Measurements from ENCODE around the gene DHCR24. TPM values are rescaled to one million over a fixed set of nuclear protein-coding genes. Genes with fewer than 3 reads are reported as not detected.

DHCR24 gene
- total RNA-seq, 1 donor from 2014 or later, result 9.9 TPM

DNA sequence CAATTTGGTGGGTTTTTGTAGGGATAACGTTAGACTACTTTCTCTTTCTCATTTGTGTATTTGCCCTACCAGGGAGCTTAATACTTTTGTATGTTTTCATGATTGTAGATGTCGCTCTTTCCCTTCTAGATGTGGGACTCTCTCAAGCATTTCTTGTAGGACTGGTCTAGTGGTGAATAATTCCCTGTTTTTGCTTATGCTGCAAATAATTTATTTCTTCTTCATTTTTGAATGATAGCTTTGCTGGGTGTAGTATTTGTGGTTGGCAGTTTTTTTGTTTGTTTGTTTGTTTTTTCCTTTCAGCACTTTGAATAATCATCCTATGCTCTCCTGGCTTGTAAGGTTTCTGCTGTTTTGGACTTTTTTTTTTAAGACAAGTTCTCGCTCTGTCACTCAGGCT, 63.3 kb downstream of the DHCR24 start:
- Histone ChIP-seq H3K9ac (ENCODE audit: low read depth in 1 of 3, low read length in 3 of 3) (no peak overlapping the region), H3K36me3 (ENCODE audit: control insufficient read depth in 3 of 3, insufficient read depth in 3 of 3, low read length in 3 of 3) (no peaks in the 10 kb centered on the region), H3K9me3 (ENCODE audit: control insufficient read depth in 3 of 3, low read length in 3 of 3) (peaks cover 0 to 3% (median 3%) of the 10 kb centered on the region in 3 donors), H3K27me3 (ENCODE audit: control insufficient read depth in 3 of 3, insufficient read depth in 3 of 3, low read length in 3 of 3) (no peaks in the 10 kb centered on the region), H3K27ac (ENCODE audit: low read depth, low read length) (no peak overlapping the region), H3K4me1 (ENCODE audit: control insufficient read depth in 3 of 3, insufficient read depth in 3 of 3, low read length in 3 of 3) (no peaks in the 10 kb centered on the region), H3K4me3 (ENCODE audit: low read length in 3 of 3) (no peak overlapping the region)

DNA sequence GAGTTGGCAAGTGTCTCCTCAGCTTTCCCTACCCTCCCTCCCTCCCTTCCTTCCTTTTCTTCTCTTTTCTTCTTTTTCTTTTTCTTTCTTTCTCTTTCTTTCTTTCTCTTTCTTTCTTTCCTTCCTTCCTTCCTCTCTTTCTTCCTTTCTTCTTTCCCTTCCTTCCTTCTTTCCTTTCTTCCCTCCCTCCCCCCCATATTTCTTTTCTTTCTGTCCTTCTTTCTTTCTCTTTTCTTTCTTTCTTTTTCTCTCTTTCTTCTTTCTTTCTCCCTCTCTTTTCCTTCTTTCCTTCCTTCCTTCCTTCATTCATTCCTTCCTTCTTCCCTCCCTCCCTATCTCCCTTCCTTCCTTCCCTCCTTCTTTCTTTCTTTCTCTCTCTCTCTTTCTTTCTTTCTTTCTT, 67.3 kb downstream of the DHCR24 start:
- H3K27ac ChIP-seq (ENCODE audit: low read depth, low read length), result no peak overlapping the region
- no peaks in the 10 kb centered on the region for H3K9me3 ChIP-seq (ENCODE audit: control insufficient read depth in 3 of 3, low read length in 3 of 3)
- H3K9ac ChIP-seq (ENCODE audit: low read depth in 1 of 3, low read length in 3 of 3), result no peak overlapping the region
- H3K36me3 ChIP-seq (ENCODE audit: control insufficient read depth in 3 of 3, insufficient read depth in 3 of 3, low read length in 3 of 3), result no peaks in the 10 kb centered on the region
- H3K4me1 ChIP-seq (ENCODE audit: control insufficient read depth in 3 of 3, insufficient read depth in 3 of 3, low read length in 3 of 3), result no peaks in the 10 kb centered on the region
- no peak overlapping the region for H3K4me3 ChIP-seq (ENCODE audit: low read length in 3 of 3)
- no peaks in the 10 kb centered on the region for H3K27me3 ChIP-seq (ENCODE audit: control insufficient read depth in 3 of 3, insufficient read depth in 3 of 3, low read length in 3 of 3)

GRCh38 chr1:54819195-54819536, 67.8 kb downstream of the DHCR24 start:
- Histone ChIP-seq H3K9me3 (ENCODE audit: control insufficient read depth in 3 of 3, low read length in 3 of 3) (no peaks in the 10 kb centered on the region), H3K36me3 (ENCODE audit: control insufficient read depth in 3 of 3, insufficient read depth in 3 of 3, low read length in 3 of 3) (no peaks in the 10 kb centered on the region), H3K4me1 (ENCODE audit: control insufficient read depth in 3 of 3, insufficient read depth in 3 of 3, low read length in 3 of 3) (no peaks in the 10 kb centered on the region), H3K27me3 (ENCODE audit: control insufficient read depth in 3 of 3, insufficient read depth in 3 of 3, low read length in 3 of 3) (no peaks in the 10 kb centered on the region), H3K9ac (ENCODE audit: low read depth in 1 of 3, low read length in 3 of 3) (no peak overlapping the region), H3K27ac (ENCODE audit: low read depth, low read length) (no peak overlapping the region), H3K4me3 (ENCODE audit: low read length in 3 of 3) (no peak overlapping the region)

DNA sequence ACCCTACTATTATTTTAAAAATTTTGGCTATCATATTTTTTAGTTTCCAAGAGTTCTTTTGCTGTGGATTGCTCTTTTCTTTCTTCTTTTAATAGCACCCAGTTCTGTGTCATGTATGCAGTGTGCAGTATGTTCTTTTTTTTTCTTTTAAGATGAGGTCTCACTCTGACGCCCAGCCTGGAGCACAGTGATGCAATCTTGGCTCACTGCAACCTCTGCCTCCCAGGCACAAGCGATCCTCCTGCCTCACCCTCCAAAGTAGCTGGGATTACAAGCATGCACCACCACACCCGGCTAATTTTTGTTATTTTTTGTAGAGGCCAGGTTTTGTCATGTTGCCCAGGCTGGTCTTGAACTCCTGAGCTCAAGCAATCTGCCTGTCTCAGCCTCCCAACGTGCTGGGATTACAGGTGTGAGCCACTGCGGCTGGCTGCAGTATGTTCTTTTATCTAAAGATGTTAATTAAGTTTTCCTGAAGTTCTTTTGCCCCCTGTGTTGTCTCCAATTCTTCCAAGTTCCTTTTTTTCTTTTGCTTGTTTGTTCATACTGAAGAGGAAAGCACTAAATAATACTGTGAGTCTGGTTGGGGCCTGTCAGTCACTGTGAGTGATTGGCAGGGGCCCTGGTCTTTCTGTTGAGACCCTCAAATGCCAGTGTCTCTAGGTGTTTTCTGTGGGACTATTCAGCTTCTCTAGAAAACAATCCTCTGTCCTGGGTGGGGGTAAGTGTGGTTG, 68.4 kb downstream of the DHCR24 start:
- Histone ChIP-seq H3K9me3 (ENCODE audit: control insufficient read depth in 3 of 3, low read length in 3 of 3) (no peaks in the 10 kb centered on the region), H3K27me3 (ENCODE audit: control insufficient read depth in 3 of 3, insufficient read depth in 3 of 3, low read length in 3 of 3) (no peaks in the 10 kb centered on the region), H3K9ac (ENCODE audit: low read depth in 1 of 3, low read length in 3 of 3) (no peak overlapping the region), H3K36me3 (ENCODE audit: control insufficient read depth in 3 of 3, insufficient read depth in 3 of 3, low read length in 3 of 3) (no peaks in the 10 kb centered on the region), H3K4me3 (ENCODE audit: low read length in 3 of 3) (no peak overlapping the region), H3K4me1 (ENCODE audit: control insufficient read depth in 3 of 3, insufficient read depth in 3 of 3, low read length in 3 of 3) (no peaks in the 10 kb centered on the region), H3K27ac (ENCODE audit: low read depth, low read length) (no peak overlapping the region)

GRCh38 chr1:54816951-54817350, 70.0 kb downstream of the DHCR24 start:
- Histone ChIP-seq H3K36me3 (ENCODE audit: control insufficient read depth in 3 of 3, insufficient read depth in 3 of 3, low read length in 3 of 3) (no peaks in the 10 kb centered on the region), H3K4me3 (ENCODE audit: low read length in 3 of 3) (no peak overlapping the region), H3K27ac (ENCODE audit: low read depth, low read length) (no peak overlapping the region), H3K4me1 (ENCODE audit: control insufficient read depth in 3 of 3, insufficient read depth in 3 of 3, low read length in 3 of 3) (no peaks in the 10 kb centered on the region), H3K9me3 (ENCODE audit: control insufficient read depth in 3 of 3, low read length in 3 of 3) (no peaks in the 10 kb centered on the region), H3K9ac (ENCODE audit: low read depth in 1 of 3, low read length in 3 of 3) (no peak overlapping the region), H3K27me3 (ENCODE audit: control insufficient read depth in 3 of 3, insufficient read depth in 3 of 3, low read length in 3 of 3) (no peaks in the 10 kb centered on the region)

GRCh38 chr1:54816130-54816529, 70.9 kb downstream of the DHCR24 start:
- Histone ChIP-seq H3K9me3 (ENCODE audit: control insufficient read depth in 3 of 3, low read length in 3 of 3) (no peaks in the 10 kb centered on the region), H3K27ac (ENCODE audit: low read depth, low read length) (no peak overlapping the region), H3K36me3 (ENCODE audit: control insufficient read depth in 3 of 3, insufficient read depth in 3 of 3, low read length in 3 of 3) (no peaks in the 10 kb centered on the region), H3K4me1 (ENCODE audit: control insufficient read depth in 3 of 3, insufficient read depth in 3 of 3, low read length in 3 of 3) (no peaks in the 10 kb centered on the region), H3K9ac (ENCODE audit: low read depth in 1 of 3, low read length in 3 of 3) (no peak overlapping the region), H3K4me3 (ENCODE audit: low read length in 3 of 3) (no peak overlapping the region), H3K27me3 (ENCODE audit: control insufficient read depth in 3 of 3, insufficient read depth in 3 of 3, low read length in 3 of 3) (no peaks in the 10 kb centered on the region)

DNA sequence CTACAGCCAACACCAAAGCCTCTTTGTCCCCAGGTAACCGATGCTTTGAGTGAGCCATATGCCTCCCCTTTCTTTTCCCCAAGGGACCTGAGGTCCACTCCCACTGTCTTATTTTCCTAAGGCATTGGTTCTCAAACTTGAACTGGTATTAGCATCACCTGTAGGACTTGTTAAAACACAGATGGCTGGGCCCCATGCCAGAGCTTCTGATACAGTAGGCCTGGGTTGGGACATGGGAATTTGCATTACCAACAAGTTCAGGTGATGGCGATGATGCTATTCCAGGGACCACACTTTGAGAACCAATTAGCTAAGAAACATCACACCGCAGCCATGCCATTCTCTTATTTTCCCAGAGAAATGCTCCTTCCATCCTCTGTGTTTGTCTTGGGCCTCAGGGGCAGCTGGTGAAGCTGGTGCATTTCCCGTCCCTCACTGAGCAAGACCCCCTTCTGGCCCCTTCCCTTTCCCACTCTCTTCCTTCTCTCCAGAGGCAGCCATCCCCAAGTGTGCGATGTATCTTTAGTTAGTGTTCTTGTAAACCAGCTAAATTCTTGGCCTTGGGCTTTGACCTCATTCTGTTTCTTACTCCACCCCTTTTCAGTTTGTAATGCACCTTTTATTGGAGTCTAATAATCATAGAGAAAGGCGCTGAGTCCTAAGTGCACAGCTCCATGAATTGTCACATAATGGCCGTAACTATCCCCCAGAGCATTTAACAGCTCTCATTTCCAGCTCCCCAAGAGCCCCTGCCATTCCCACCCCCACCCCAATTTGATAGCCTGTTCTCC, 71.7 kb downstream of the DHCR24 start:
- Histone ChIP-seq H3K4me3 (ENCODE audit: low read length in 3 of 3) (no peak overlapping the region), H3K9ac (ENCODE audit: low read depth in 1 of 3, low read length in 3 of 3) (no peak overlapping the region), H3K27ac (ENCODE audit: low read depth, low read length) (no peak overlapping the region), H3K27me3 (ENCODE audit: control insufficient read depth in 3 of 3, insufficient read depth in 3 of 3, low read length in 3 of 3) (peaks cover 0 to 4% (median 0%) of the 10 kb centered on the region in 3 donors), H3K9me3 (ENCODE audit: control insufficient read depth in 3 of 3, low read length in 3 of 3) (no peaks in the 10 kb centered on the region), H3K4me1 (ENCODE audit: control insufficient read depth in 3 of 3, insufficient read depth in 3 of 3, low read length in 3 of 3) (peaks cover 0 to 3% (median 0%) of the 10 kb centered on the region in 3 donors), H3K36me3 (ENCODE audit: control insufficient read depth in 3 of 3, insufficient read depth in 3 of 3, low read length in 3 of 3) (no peaks in the 10 kb centered on the region)

DNA sequence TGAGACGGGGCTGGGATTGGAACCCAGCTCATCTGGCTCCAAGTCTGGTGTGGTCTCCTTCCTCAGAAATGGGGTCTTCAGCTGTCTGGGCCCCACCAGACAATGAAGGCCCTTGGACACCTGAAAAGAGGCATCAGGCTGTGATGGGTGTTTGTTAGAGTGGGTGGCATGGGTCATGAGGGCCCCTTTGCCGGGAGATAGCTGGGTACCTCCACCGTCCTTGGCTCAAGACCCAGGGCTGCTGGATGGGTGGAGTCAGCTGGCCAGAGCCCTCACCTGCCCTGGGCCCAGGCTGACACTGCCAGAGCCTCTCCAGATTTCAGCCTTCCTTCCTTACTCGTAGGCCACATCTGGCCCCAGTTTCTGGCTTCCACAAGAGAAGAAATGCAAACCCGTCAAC, 72.4 kb downstream of the DHCR24 start:
- H3K9me3 ChIP-seq (ENCODE audit: control insufficient read depth in 3 of 3, low read length in 3 of 3), result no peaks in the 10 kb centered on the region
- H3K4me3 ChIP-seq (ENCODE audit: low read length in 3 of 3), result no peak overlapping the region
- H3K27ac ChIP-seq (ENCODE audit: low read depth, low read length), result no peak overlapping the region
- H3K36me3 ChIP-seq (ENCODE audit: control insufficient read depth in 3 of 3, insufficient read depth in 3 of 3, low read length in 3 of 3), result no peaks in the 10 kb centered on the region
- H3K27me3 ChIP-seq (ENCODE audit: control insufficient read depth in 3 of 3, insufficient read depth in 3 of 3, low read length in 3 of 3), result peaks cover 0 to 4% (median 0%) of the 10 kb centered on the region in 3 donors
- H3K9ac ChIP-seq (ENCODE audit: low read depth in 1 of 3, low read length in 3 of 3), result no peak overlapping the region
- peaks cover 0 to 3% (median 0%) of the 10 kb centered on the region in 3 donors for H3K4me1 ChIP-seq (ENCODE audit: control insufficient read depth in 3 of 3, insufficient read depth in 3 of 3, low read length in 3 of 3)

GRCh38 chr1:54814126-54814498, 72.9 kb downstream of the DHCR24 start:
- Histone ChIP-seq H3K9me3 (ENCODE audit: control insufficient read depth in 3 of 3, low read length in 3 of 3) (no peaks in the 10 kb centered on the region), H3K4me3 (ENCODE audit: low read length in 3 of 3) (no peak overlapping the region), H3K36me3 (ENCODE audit: control insufficient read depth in 3 of 3, insufficient read depth in 3 of 3, low read length in 3 of 3) (no peaks in the 10 kb centered on the region), H3K27ac (ENCODE audit: low read depth, low read length) (no peak overlapping the region), H3K9ac (ENCODE audit: low read depth in 1 of 3, low read length in 3 of 3) (no peak overlapping the region), H3K4me1 (ENCODE audit: control insufficient read depth in 3 of 3, insufficient read depth in 3 of 3, low read length in 3 of 3) (peaks cover 0 to 3% (median 0%) of the 10 kb centered on the region in 3 donors), H3K27me3 (ENCODE audit: control insufficient read depth in 3 of 3, insufficient read depth in 3 of 3, low read length in 3 of 3) (peaks cover 0 to 4% (median 0%) of the 10 kb centered on the region in 3 donors)

DNA sequence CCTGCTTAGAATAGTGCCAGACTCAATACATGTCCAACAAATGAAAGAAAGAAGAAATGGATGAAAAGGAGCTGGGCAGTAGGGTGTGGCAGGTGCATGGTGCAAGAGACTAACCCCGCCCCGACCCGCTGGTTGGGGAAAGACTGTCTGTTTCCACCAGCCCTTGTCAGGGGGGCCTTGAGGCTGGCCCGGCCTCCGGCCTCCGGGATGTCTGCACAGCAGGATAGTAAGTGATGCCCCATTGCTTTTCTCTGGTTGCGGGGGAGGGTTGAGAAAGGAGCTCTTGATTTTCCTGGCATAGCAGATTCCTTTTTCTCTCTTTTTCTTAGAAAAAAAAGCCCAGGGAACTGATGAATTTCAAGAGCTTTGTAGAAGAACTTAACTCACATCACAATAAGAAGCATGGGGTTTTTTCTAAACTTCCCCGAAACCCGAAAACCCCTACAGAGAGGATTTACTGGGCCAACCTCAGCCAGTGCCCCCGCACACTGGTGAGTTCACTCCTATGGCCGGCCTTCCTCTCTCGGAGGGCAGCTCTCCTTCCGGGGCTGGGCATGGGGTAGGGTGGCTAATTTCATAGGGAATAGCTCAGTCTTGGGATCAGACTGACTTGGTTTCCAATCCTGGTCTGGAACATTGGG, 73.4 kb downstream of the DHCR24 start:
- Histone ChIP-seq H3K27me3 (ENCODE audit: control insufficient read depth in 3 of 3, insufficient read depth in 3 of 3, low read length in 3 of 3) (peaks cover 0 to 4% (median 0%) of the 10 kb centered on the region in 3 donors), H3K27ac (ENCODE audit: low read depth, low read length) (no peak overlapping the region), H3K4me3 (ENCODE audit: low read length in 3 of 3) (no peak overlapping the region), H3K9me3 (ENCODE audit: control insufficient read depth in 3 of 3, low read length in 3 of 3) (no peaks in the 10 kb centered on the region), H3K4me1 (ENCODE audit: control insufficient read depth in 3 of 3, insufficient read depth in 3 of 3, low read length in 3 of 3) (peaks cover 0 to 3% (median 0%) of the 10 kb centered on the region in 3 donors), H3K36me3 (ENCODE audit: control insufficient read depth in 3 of 3, insufficient read depth in 3 of 3, low read length in 3 of 3) (no peaks in the 10 kb centered on the region), H3K9ac (ENCODE audit: low read depth in 1 of 3, low read length in 3 of 3) (no peak overlapping the region)
